NT2/D1 (cell line): ENCODE measurements around the gene HBA2.
"Not testable (repeated sequence)": the region's sequence is repeated elsewhere in the genome, so short reads cannot be mapped to it uniquely, and the experiment has no call there.

Experiments used
- DNase-seq: peaks from one replicate; pipeline ENCODE4 v3.0.0-alpha.2; 2011; ENCODE audit warnings: low read depth, low spot score
- H3K27me3 ChIP-seq: 2 replicates; pipeline ENCODE4 v1.6.0; 2011; ENCODE audit warnings: mild to moderate bottlenecking; ENCODE audit not compliant: insufficient read length, insufficient read depth
- H3K36me3 ChIP-seq: 2 replicates; pipeline ENCODE4 v1.6.1; 2011; ENCODE audit warnings: mild to moderate bottlenecking, low read length, mixed read lengths; ENCODE audit not compliant: insufficient read depth, insufficient read length
- H3K4me1 ChIP-seq: 2 replicates; pipeline ENCODE4 v1.5.1; 2011; ENCODE audit not compliant: insufficient read depth, insufficient read length
- H3K4me3 ChIP-seq: 2 replicates; pipeline ENCODE4 v1.5.1; 2011; ENCODE audit warnings: low read depth; ENCODE audit not compliant: insufficient read length
- H3K9ac ChIP-seq: 2 replicates; pipeline ENCODE4 v1.6.0; 2011; ENCODE audit warnings: low read depth; ENCODE audit not compliant: insufficient read length
- H3K9me3 ChIP-seq: 2 replicates; pipeline ENCODE4 v1.5.1; 2011; ENCODE audit warnings: mild to moderate bottlenecking, low read length; ENCODE audit not compliant: insufficient read depth
- SUZ12 ChIP-seq: IDR thresholded peaks from 2 replicates; pipeline ENCODE4 v1.6.1; 2011; ENCODE audit not compliant: insufficient read length, insufficient read depth; ENCODE audit errors: extremely low read depth
- YY1 ChIP-seq: IDR thresholded peaks from 2 replicates; pipeline ENCODE4 v1.6.1; 2011; ENCODE audit not compliant: insufficient read length, insufficient read depth
- ZNF274 ChIP-seq: IDR thresholded peaks from 2 replicates; pipeline ENCODE4 v1.6.1; 2011; ENCODE audit warnings: mild to moderate bottlenecking, low read depth, low read length

HBA2 gene

GRCh38 chr16:166375-167121 lies 6.1 kb upstream of the HBA2 start:
- H3K4me3 ChIP-seq, result peak overlapping the region; percentile 24
- DNase-seq, result no peak
- H3K9me3 ChIP-seq, result no peaks in the 10 kb centered on the region
- H3K4me1 ChIP-seq, result peaks cover 17% of the 10 kb centered on the region
- H3K27me3 ChIP-seq, result peaks cover 74% of the 10 kb centered on the region
- no peaks in the 10 kb centered on the region for H3K36me3 ChIP-seq
- TF ChIP-seq ZNF274 (no peak), SUZ12 (no peak), YY1 (no peak)
- peak overlapping the region; percentile 72 for H3K9ac ChIP-seq

- peaks cover 78% of the 10 kb centered on the region for H3K27me3 ChIP-seq
- no peak for TF ChIP-seq YY1
- no peak for TF ChIP-seq ZNF274
- TF ChIP-seq SUZ12, result no peak
- no peak overlapping the region for H3K4me3 ChIP-seq
- H3K4me1 ChIP-seq, result peaks cover 17% of the 10 kb centered on the region
- peak overlapping the region; percentile 1 for H3K9ac ChIP-seq
- no peaks in the 10 kb centered on the region for H3K36me3 ChIP-seq
- DNase-seq, result no peak
- no peaks in the 10 kb centered on the region for H3K9me3 ChIP-seq
Measured at GRCh38 chr16:167122-167690, 5.5 kb upstream of the HBA2 start.

GRCh38 chr16:168424-168823 lies 4.3 kb upstream of the HBA2 start:
- Histone ChIP-seq H3K9ac (no peak overlapping the region), H3K36me3 (no peaks in the 10 kb centered on the region), H3K4me1 (peaks cover 17% of the 10 kb centered on the region), H3K9me3 (no peaks in the 10 kb centered on the region), H3K27me3 (peaks cover 72% of the 10 kb centered on the region), H3K4me3 (no peak overlapping the region)
- TF ChIP-seq YY1 (no peak), SUZ12 (no peak), ZNF274 (no peak)
- no peak for DNase-seq

- H3K4me3 ChIP-seq, result no peak overlapping the region
- DNase-seq, result no peak
- peaks cover 74% of the 10 kb centered on the region for H3K27me3 ChIP-seq
- TF ChIP-seq YY1 (no peak), SUZ12 (no peak), ZNF274 (no peak)
- no peaks in the 10 kb centered on the region for H3K9me3 ChIP-seq
- H3K36me3 ChIP-seq, result no peaks in the 10 kb centered on the region
- H3K4me1 ChIP-seq, result peaks cover 15% of the 10 kb centered on the region
- no peak overlapping the region for H3K9ac ChIP-seq
Measured at GRCh38 chr16:169014-169413, 3.7 kb upstream of the HBA2 start.

GRCh38 chr16:170088-170507 lies 2.6 kb upstream of the HBA2 start:
- not testable (repeated sequence) for H3K4me3 ChIP-seq, H3K9me3 ChIP-seq, H3K36me3 ChIP-seq, H3K9ac ChIP-seq, DNase-seq
- peaks cover 81% of the 10 kb centered on the region for H3K27me3 ChIP-seq
- H3K4me1 ChIP-seq, result peaks cover 17% of the 10 kb centered on the region

GRCh38 chr16:170788-171187 lies 1.9 kb upstream of the HBA2 start:
- no peak overlapping the region for H3K9ac ChIP-seq
- H3K27me3 ChIP-seq, result peaks cover 80% of the 10 kb centered on the region
- TF ChIP-seq YY1 (no peak), SUZ12 (no peak), ZNF274 (no peak)
- H3K9me3 ChIP-seq, result no peaks in the 10 kb centered on the region
- no peak overlapping the region for H3K4me3 ChIP-seq
- H3K4me1 ChIP-seq, result peaks cover 14% of the 10 kb centered on the region
- no peaks in the 10 kb centered on the region for H3K36me3 ChIP-seq
- no peak for DNase-seq

- not testable (repeated sequence) for DNase-seq, H3K4me1 ChIP-seq, H3K9me3 ChIP-seq, H3K9ac ChIP-seq, H3K4me3 ChIP-seq, H3K36me3 ChIP-seq
- H3K27me3 ChIP-seq, result peaks cover 73% of the 10 kb centered on the region
Measured at GRCh38 chr16:173211-173854, 657 bp downstream of the HBA2 start.

GRCh38 chr16:173928-174769 lies 1.5 kb downstream of the HBA2 start:
- not testable (repeated sequence) for H3K9ac ChIP-seq, H3K4me3 ChIP-seq, H3K36me3 ChIP-seq, H3K4me1 ChIP-seq, H3K9me3 ChIP-seq, DNase-seq
- peaks cover 71% of the 10 kb centered on the region for H3K27me3 ChIP-seq
